Aorta (tissue), 5 donors: ENCODE results near the gene TBX6. TPM values are rescaled to one million over a fixed set of nuclear protein-coding genes. Genes with fewer than 3 reads are reported as not detected.
"Not testable (repeated sequence)": the region's sequence is repeated elsewhere in the genome, so short reads cannot be mapped to it uniquely, and the experiment has no call there.

Experiments
- ATAC-seq: fragments of 200-7000 bp; cut with Tn5 transposase; one replicate; pipeline ENCODE4 v1.9.1; 2022; ENCODE audit warnings: moderate library complexity; ENCODE audit not compliant: low FRiP score
- DNase-seq, 2 donors: peaks; one replicate each; pipeline ENCODE4 v3.0.0-alpha.2; 2020
- H3K27ac ChIP-seq, 2 donors: one replicate each; pipeline ENCODE4 v1.5.1; 2013; ENCODE audit warnings: low read length in 2 of 2, mild to moderate bottlenecking in 2 of 2, moderate library complexity in 2 of 2, control low read depth in 1 of 2, inconsistent platforms in 1 of 2, low read depth in 1 of 2
- H3K27me3 ChIP-seq, 2 donors: one replicate each; pipeline ENCODE4 v1.6.1; 2013; ENCODE audit warnings: control low read depth in 1 of 2, low read length in 1 of 2, mild to moderate bottlenecking in 1 of 2, moderate library complexity in 1 of 2; ENCODE audit not compliant: insufficient read depth in 2 of 2, control insufficient read depth in 1 of 2
- H3K36me3 ChIP-seq, 2 donors: one replicate each; pipeline ENCODE4 v1.6.1; 2013; ENCODE audit warnings: control low read depth in 1 of 2, low read length in 1 of 2, mild to moderate bottlenecking in 1 of 2; ENCODE audit not compliant: insufficient read depth in 2 of 2, control insufficient read depth in 1 of 2
- H3K4me1 ChIP-seq, 2 donors: one replicate each; pipeline ENCODE4 v1.6.1; 2013; ENCODE audit warnings: low read length in 2 of 2, control low read depth in 1 of 2, mild to moderate bottlenecking in 1 of 2, moderate library complexity in 1 of 2; ENCODE audit not compliant: insufficient read depth in 2 of 2, control insufficient read depth in 1 of 2
- H3K4me3 ChIP-seq, 2 donors: one replicate each; pipeline ENCODE4 v1.5.1; 2013; ENCODE audit warnings: low read length in 2 of 2, control low read depth in 1 of 2, mild to moderate bottlenecking in 1 of 2
- H3K9me3 ChIP-seq: one replicate; pipeline ENCODE4 v1.6.1; 2013; ENCODE audit warnings: mild to moderate bottlenecking, low read length; ENCODE audit not compliant: control insufficient read depth
- WGBS, 2 donors: extraction: QIAGEN DNeasy Blood & Tissue Kit; methylation state at CpG; one replicate each; pipeline ENCODE4 v1.1.7; 2013; 5-methylcytosine and 5-hydroxymethylcytosine counted together
- intact Hi-C, 2 donors: fragments of 100-400 bp; cut with DNase I; formaldehyde crosslinking; loops; one replicate each; pipeline versions ENCODE4 v1.14.2 to v1.15.0; 2022
- polyA plus RNA-seq, 2 donors: library from polyadenylated mRNA; stranded (reverse); fragments of 200-250 nt; gene quantifications; one replicate each; pipeline ENCODE4 v1.2.3, GENCODE V29; 2013
- total RNA-seq, 2 donors: library from RNA; stranded (reverse); fragmentation: NEBNext Ultra II Directional; extraction: Animal tissue kit (Norgen Biotek cat#: 25700); gene quantifications; one replicate each; pipeline ENCODE4 v1.2.1, GENCODE V29; 2021
- donor health status: healthy with polysubstance abuse.
- donor health status: Bipolar disorder and iron deficiency.
- donor health status: DM: no; HTN: no; CAD: no.
- donor health status: DM: no; HTN: no; CAD: no.
- donor health status: DM: yes; HTN: yes; CAD: no.

Gene TBX6
- total and polyA plus RNA-seq, 4 donors, result 0.62 to 1.7 (median 1.4) TPM; not detected in 1

DNA sequence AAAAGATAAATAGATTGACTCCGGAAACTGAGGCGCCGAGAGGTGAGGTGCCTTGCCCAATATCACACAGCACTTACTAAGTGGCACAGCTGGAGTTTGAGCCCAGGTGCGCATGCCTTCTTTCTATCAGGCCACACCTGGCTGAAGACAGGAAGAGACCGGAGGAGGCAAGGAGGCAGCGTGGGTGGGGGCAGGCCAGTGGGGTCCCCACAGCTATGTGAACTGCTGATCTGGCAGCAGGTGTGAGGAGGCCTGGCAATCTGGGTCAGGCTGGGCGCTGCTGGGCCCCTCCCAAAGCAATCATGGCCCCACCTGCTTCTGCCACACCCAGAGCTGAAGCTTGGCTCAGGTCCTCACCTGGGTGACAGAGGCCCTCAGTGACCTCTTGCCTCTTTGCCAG is 23.5 kb upstream of the TBX6 start:
- Histone ChIP-seq H3K27ac (no peak overlapping the region), H3K4me3 (no peak overlapping the region), H3K9me3 (no peaks in the 10 kb centered on the region), H3K27me3 (no peaks in the 10 kb centered on the region), H3K36me3 (peaks cover 0 to 3% of the 10 kb centered on the region in 2 donors), H3K4me1 (no peaks in the 10 kb centered on the region)
- WGBS, 2 donors, result 90 to 92% methylated on average over 7 of the region's 7 CpGs
- no peak for ATAC-seq
- intact Hi-C loops, result loop anchor here in 1 of 2 donors (10.0 kb wide), 1 partner anchor 50 kb away; no protein-coding TSS in a partner anchor
- no peak for DNase-seq

DNA sequence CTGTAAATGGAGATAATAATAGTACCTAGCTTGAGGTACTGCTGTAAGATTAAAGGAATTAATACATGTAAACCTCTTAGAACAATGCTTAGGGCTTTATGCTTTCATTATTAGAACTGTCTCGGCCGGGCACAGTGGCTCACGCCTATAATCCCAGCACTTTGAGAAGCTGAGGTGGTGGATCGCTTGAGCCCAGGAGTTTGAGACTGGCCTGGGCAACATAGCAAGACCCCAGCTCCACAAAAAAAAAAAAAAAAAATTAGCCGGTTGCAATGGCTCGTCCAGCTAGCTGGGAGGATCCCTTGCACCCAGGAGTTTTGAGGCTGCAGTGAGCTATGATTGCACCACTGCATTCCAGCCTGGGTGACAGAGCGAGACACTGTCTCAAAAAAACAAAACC is 23.1 kb upstream of the TBX6 start:
- intact Hi-C loops, result loop anchor here in 1 of 2 donors (10.0 kb wide), 1 partner anchor 50 kb away; no protein-coding TSS in a partner anchor
- not testable (repeated sequence) for H3K9me3 ChIP-seq, H3K36me3 ChIP-seq, H3K4me3 ChIP-seq, H3K4me1 ChIP-seq, DNase-seq, ATAC-seq, H3K27me3 ChIP-seq, H3K27ac ChIP-seq
- 90% methylated on average over 7 of the region's 7 CpGs for WGBS, 2 donors

DNA sequence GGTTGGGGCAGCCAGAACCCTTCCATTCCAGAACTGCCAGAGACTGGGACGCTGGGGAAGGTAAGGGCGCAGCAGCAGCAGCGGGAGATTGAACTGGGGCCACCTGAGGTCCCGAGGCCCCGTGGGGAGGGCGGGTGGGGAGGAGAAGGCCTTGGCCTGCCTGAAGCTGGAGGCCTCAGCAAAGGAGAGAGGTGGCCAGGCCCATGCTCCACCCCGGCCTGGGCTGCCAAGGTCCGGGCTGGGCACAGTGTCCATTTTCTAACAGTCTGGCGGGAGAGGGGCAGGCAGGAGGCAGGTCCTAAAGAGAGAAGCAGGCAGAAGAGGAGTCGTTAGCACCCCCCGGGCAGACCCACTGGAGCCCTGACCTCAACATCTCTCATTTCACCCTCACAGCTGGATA is 22.7 kb upstream of the TBX6 start:
- Histone ChIP-seq H3K36me3 (peaks cover 0 to 3% of the 10 kb centered on the region in 2 donors), H3K4me3 (no peak overlapping the region), H3K4me1 (no peaks in the 10 kb centered on the region), H3K27ac (no peak overlapping the region), H3K27me3 (no peaks in the 10 kb centered on the region), H3K9me3 (no peaks in the 10 kb centered on the region)
- ATAC-seq (no peak), DNase-seq (no peak)
- intact Hi-C loops, result loop anchor here in 1 of 2 donors (10.0 kb wide), 1 partner anchor 50 kb away; no protein-coding TSS in a partner anchor
- WGBS, 2 donors, result 69 to 76% methylated on average over 10 to 11 of the region's 11 CpGs

DNA sequence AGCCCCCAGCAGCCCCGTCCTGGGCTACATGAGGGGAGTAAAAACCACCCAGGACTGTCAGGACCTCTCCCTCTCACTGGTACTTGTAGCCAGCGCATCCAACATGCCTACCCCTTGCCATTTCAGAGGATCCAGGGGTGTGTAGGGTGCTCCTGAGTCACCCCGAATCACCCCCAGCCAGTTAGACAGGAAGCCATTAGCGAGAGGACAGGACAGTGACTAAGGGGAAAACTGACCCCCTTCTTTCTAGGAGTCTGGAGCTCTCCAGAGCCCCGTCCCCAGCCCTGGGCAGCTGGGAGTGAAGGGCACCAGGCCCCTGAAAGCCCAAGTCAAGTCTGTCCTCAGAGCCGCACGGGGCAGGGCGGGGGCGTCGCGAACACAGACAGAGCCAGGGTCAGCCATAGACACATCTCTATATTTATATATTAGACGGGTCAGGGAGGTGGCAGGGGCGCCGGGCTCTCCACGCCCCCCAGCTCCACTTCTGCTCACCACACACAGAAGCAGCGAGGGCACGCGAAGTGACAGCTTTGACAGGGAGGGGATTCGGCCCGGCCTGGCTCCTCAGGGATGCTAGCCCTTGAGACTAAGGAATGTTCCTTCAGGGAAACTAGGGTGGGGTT is 22.1 kb upstream of the TBX6 start:
- peak; percentile 20 for ATAC-seq
- no peak overlapping the region for H3K4me3 ChIP-seq
- peaks cover 0 to 3% of the 10 kb centered on the region in 2 donors for H3K36me3 ChIP-seq
- intact Hi-C loops, result loop anchor here in 1 of 2 donors (2.0 to 10.0 kb wide), 2 partner anchors 51 to 295 kb away; no protein-coding TSS in a partner anchor
- no peaks in the 10 kb centered on the region for H3K9me3 ChIP-seq
- no peak overlapping the region for H3K27ac ChIP-seq
- WGBS, 2 donors, result 87 to 91% methylated on average over 20 of the region's 20 CpGs
- H3K27me3 ChIP-seq, result no peaks in the 10 kb centered on the region
- no peak for DNase-seq
- H3K4me1 ChIP-seq, result no peaks in the 10 kb centered on the region

DNA sequence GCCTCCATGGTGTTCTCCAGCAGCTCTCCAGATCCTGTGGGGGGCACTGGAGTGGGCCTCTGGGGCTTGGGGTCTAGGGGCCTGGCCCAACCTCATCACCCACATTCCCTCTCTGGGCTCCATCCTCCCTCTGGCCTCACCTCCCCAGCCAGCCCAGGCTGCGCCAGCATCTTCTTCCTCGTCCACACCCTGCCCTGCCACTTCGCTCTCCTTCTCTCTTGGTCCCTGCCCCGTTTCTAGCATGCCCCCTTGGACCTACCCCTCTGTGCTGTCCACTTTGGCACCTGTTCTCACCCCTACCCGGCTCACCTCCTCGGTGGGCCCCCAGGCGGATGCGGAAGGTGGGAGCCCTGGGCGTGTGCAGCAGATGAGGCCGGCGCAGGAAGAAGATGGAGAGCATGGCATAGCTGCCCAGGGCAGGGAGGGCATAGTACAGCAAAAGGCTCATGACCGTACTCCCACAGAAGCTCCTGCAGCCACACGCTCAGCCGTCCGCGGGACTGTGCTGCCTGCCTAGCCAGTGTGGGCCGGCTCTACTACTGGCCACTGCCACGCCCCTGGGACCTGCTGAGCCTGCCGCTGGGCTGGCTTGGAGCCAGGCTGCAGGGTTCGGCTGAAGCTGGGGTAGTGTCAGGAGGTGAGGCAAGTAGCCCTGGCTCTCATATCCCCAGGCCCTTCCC is 21.4 kb upstream of the TBX6 start, which contains the start of gene GDPD3:
Gene GDPD3, minus strand, starts transcription at position 507 of the 680 bp plus-strand sequence. Its CDS starts 59 bp downstream, at position 448.
- ATAC-seq (peak; percentile 48), DNase-seq (peak in 1 of 2 donors; percentile 77)
- Histone ChIP-seq H3K4me1 (no peaks in the 10 kb centered on the region), H3K4me3 (no peak within 1 kb of the TSS), H3K36me3 (peaks cover 0 to 4% of the 10 kb centered on the region in 2 donors), H3K27me3 (no peaks in the 10 kb centered on the region), H3K9me3 (no peaks in the 10 kb centered on the region), H3K27ac (no peak within 1 kb of the TSS)
- intact Hi-C loops, result loop anchor here in 1 of 2 donors (2.0 to 10.0 kb wide), 2 partner anchors 52 to 296 kb away; no protein-coding TSS in a partner anchor
- 68 to 70% methylated on average over 20 of the region's 20 CpGs for WGBS, 2 donors

DNA sequence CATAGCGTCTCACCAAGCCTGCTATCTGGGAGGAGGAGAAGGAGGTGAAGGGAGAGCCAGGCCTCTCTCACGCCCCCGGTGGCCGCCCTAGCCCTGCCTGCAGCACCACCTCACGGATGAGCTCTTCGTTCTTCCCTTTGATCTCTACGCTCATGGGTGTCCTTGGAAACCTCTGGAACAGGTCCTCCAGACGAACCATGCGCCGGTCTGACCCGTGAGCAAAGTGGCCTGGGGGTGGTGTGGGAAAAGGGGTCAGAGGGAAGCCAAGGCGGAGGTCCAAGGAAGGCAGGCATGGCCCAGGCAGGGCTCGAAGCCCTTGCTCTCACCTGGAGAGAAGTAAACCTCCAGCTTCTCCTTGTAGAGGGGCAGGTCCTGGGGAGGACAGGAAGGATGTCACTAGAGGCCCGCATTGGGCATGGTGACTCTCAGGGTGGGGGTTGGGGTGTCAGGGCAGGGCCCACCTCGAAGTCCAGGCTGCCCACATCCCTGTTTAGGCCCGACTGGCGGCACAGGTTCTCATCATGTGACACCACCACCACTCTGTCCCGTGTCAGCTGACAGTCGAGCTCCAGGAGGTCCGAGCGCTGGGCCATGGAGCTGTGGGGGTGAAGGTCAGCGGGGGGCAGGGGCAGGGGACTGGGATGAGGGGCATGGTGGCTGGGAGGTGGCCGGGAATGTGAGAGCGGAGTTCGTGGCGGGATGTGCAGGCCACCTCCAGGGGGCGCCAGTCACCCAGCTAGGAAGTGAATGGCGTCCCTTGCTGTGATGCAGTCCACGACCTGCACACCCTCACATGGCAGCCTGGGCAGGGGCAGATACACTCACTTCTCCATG is 20.7 kb upstream of the TBX6 start:
- DNase-seq, result peak; percentile 72 to 91
- intact Hi-C loops, result loop anchor here in 1 of 2 donors (2.0 to 10.0 kb wide), 2 partner anchors 52 to 296 kb away; no protein-coding TSS in a partner anchor
- Histone ChIP-seq H3K4me1 (no peaks in the 10 kb centered on the region), H3K27me3 (no peaks in the 10 kb centered on the region), H3K27ac (no peak overlapping the region), H3K36me3 (peaks cover 0 to 2% of the 10 kb centered on the region in 2 donors), H3K9me3 (no peaks in the 10 kb centered on the region), H3K4me3 (no peak overlapping the region)
- ATAC-seq, result peak; percentile 40
- WGBS, 2 donors, result 79 to 83% methylated on average over 27 to 29 of the region's 29 CpGs

DNA sequence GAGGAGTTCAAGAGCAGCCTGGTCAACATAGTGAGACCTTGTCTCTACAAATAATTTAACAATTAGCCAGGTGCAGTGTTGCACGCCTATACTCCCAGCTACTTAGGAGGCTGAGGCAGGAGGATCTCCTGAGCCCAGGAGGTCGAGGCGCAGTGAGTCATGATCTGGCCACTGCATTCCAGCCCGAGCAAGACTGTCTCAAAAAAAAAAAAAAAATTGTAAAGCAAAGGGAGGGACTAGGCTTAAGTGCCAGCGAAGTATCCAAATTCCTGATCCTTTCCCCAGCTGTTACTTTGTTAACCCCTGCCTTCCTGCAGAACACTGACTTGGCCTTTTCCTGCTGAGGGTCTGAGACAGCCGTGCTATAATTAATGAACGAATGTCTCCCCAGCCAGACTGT is 18.9 kb upstream of the TBX6 start:
- no peaks in the 10 kb centered on the region for H3K27me3 ChIP-seq
- H3K9me3 ChIP-seq, result no peaks in the 10 kb centered on the region
- H3K4me3 ChIP-seq, result no peak overlapping the region
- H3K36me3 ChIP-seq, result peaks cover 0 to 2% of the 10 kb centered on the region in 2 donors
- H3K4me1 ChIP-seq, result no peaks in the 10 kb centered on the region
- intact Hi-C loops, result loop anchor here in 1 of 2 donors (10.0 kb wide), 1 partner anchor 54 kb away; no protein-coding TSS in a partner anchor
- DNase-seq (no peak), ATAC-seq (no peak)
- H3K27ac ChIP-seq, result no peak overlapping the region
- WGBS, 2 donors, result 49 to 58% methylated on average over 7 of the region's 7 CpGs
